SK-N-SH (cell line): Measurements from ENCODE around the gene TWSG1. TPM values are rescaled to one million over a fixed set of nuclear protein-coding genes. Genes with fewer than 3 reads are reported as not detected.
A peak's percentile ranks its signal among the peaks of the same experiment; 100 is the strongest.

ENCODE experiments used
- CTCF ChIA-PET: fragments of 300-600, 350-600 bp; formaldehyde crosslinking; extraction: SDS; loops from one replicate; lab custom pipeline; 2021; lab: Yijun Ruan, JAX
- POLR2A ChIA-PET: fragments of 350-600 bp; sonication (Branson Sonifier 250); formaldehyde crosslinking; extraction: SDS; loops from one replicate; lab custom pipeline; 2020; ENCODE audit warnings: antibody characterized with exemption, inconsistent platforms; lab: Yijun Ruan, JAX
- DNase-seq: peaks from one replicate; pipeline ENCODE4 v3.0.0; 2012
- H2AFZ ChIP-seq: fragments of 200-600 bp; sonication (generic); 2 replicates; pipeline ENCODE4 v1.8.1; 2016; ENCODE audit warnings: antibody characterized with exemption, mild to moderate bottlenecking, low read depth
- H3F3A ChIP-seq: fragments of 200-600 bp; sonication (generic); replicated peaks from 2 replicates; pipeline ENCODE3; 2016; ENCODE audit warnings: antibody characterized with exemption, mild to moderate bottlenecking; ENCODE audit not compliant: insufficient read depth
- H3K27ac ChIP-seq, 2 experiments: fragments of 200-500 bp in 1 of 2; fragments of 200-600 bp in 1 of 2; sonication (Bioruptor generic) in 1 of 2; sonication (generic), shearing (Covaris generic) in 1 of 2; 2 replicates each; pipeline versions ENCODE4 v1.5.1 to v1.6.1; 2014 to 2016; ENCODE audit warnings: low read depth in 2 of 2, inconsistent platforms in 1 of 2, low read length in 1 of 2, mild to moderate bottlenecking in 1 of 2, mixed read lengths in 1 of 2
- H3K27me3 ChIP-seq: fragments of 200-600 bp; sonication (generic), shearing (Covaris generic); 2 replicates; pipeline ENCODE4 v1.6.1; 2016; ENCODE audit warnings: mixed run types; ENCODE audit not compliant: insufficient read depth
- H3K36me3 ChIP-seq, 2 experiments: fragments of 200-500 bp in 1 of 2; fragments of 200-600 bp in 1 of 2; sonication (Bioruptor generic) in 1 of 2; sonication (generic) in 1 of 2; replicated peaks in 1 of 2; 2 replicates each; pipeline versions ENCODE3 to v1.5.1; 2014 to 2016; ENCODE audit warnings: low read length in 1 of 2, mild to moderate bottlenecking in 1 of 2; ENCODE audit not compliant: insufficient read depth in 2 of 2, control insufficient read depth in 1 of 2
- H3K4me1 ChIP-seq, 2 experiments: fragments of 200-500 bp in 1 of 2; fragments of 200-600 bp in 1 of 2; sonication (Bioruptor generic) in 1 of 2; sonication (generic), shearing (Covaris generic) in 1 of 2; 2 replicates each; pipeline versions ENCODE4 v1.5.1 to v1.6.1; 2014 to 2016; ENCODE audit warnings: low read depth in 1 of 2, low read length in 1 of 2, mixed run types in 1 of 2; ENCODE audit not compliant: insufficient read depth in 2 of 2, control insufficient read depth in 1 of 2
- H3K4me2 ChIP-seq: fragments of 200-600 bp; sonication (generic), shearing (Covaris generic); 2 replicates; pipeline ENCODE4 v1.6.1; 2017; ENCODE audit warnings: mixed run types
- H3K4me3 ChIP-seq, 2 experiments: fragments of 200-500 bp in 1 of 2; fragments of 200-600 bp in 1 of 2; sonication (Bioruptor generic) in 1 of 2; sonication (generic), shearing (Covaris generic) in 1 of 2; 2 replicates each; pipeline versions ENCODE4 v1.5.1 to v1.8.1; 2014 to 2016; ENCODE audit warnings: low read depth in 2 of 2, inconsistent platforms in 1 of 2, low read length in 1 of 2, mild to moderate bottlenecking in 1 of 2, mixed read lengths in 1 of 2, moderate library complexity in 1 of 2
- H3K79me2 ChIP-seq: fragments of 200-600 bp; sonication (generic); 2 replicates; pipeline ENCODE4 v1.8.1; 2017; ENCODE audit warnings: mild to moderate bottlenecking; ENCODE audit not compliant: insufficient read depth
- H3K9ac ChIP-seq: fragments of 200-600 bp; sonication (generic); 2 replicates; pipeline ENCODE4 v1.6.1; 2017; ENCODE audit warnings: mixed run types
- H3K9me2 ChIP-seq: fragments of 200-600 bp; sonication (generic); 2 replicates; pipeline ENCODE4 v1.6.1; 2017; ENCODE audit warnings: mixed run types
- H3K9me3 ChIP-seq: fragments of 200-600 bp; sonication (generic); 2 replicates; pipeline ENCODE4 v1.6.1; 2017; ENCODE audit warnings: mixed run types, mild to moderate bottlenecking, moderate library complexity
- H4K20me1 ChIP-seq: fragments of 200-600 bp; sonication (generic); 2 replicates; pipeline ENCODE4 v1.6.1; 2017; ENCODE audit warnings: mild to moderate bottlenecking, mixed run types; ENCODE audit not compliant: insufficient read depth
- ELF1 ChIP-seq: IDR thresholded peaks from 2 replicates; pipeline ENCODE4 v1.4.0; 2012
- FOSL2 ChIP-seq: IDR thresholded peaks from 2 replicates; pipeline ENCODE4 v1.4.0; 2012; ENCODE audit warnings: low read depth, mild to moderate bottlenecking, moderate library complexity, borderline replicate concordance
- GABPA ChIP-seq: IDR thresholded peaks from 2 replicates; pipeline ENCODE4 v1.4.0; 2012; ENCODE audit warnings: low read depth, mild to moderate bottlenecking
- GATA2 ChIP-seq: sonication (generic); formaldehyde crosslinking; IDR thresholded peaks from 2 replicates; pipeline ENCODE4 v1.5.0; 2020; ENCODE audit warnings: mild to moderate bottlenecking, missing genetic modification reagents
- JUND ChIP-seq: IDR thresholded peaks from 2 replicates; pipeline ENCODE4 v1.4.0; 2012
- MXI1 ChIP-seq: IDR thresholded peaks from 2 replicates; pipeline ENCODE4 v1.6.1; 2012; ENCODE audit warnings: mild to moderate bottlenecking, low read depth, low read length, improper control_type of control experiment
- NRF1 ChIP-seq: IDR thresholded peaks from 2 replicates; pipeline ENCODE4 v1.6.1; 2012; ENCODE audit warnings: low read depth, mild to moderate bottlenecking, low read length
- POLR2AphosphoS5 ChIP-seq: IDR thresholded peaks from 2 replicates; pipeline ENCODE4 v1.6.1; 2012; ENCODE audit warnings: low read depth, low read length
- RAD21 ChIP-seq: IDR thresholded peaks from 2 replicates; pipeline ENCODE4 v1.6.1; 2012; ENCODE audit warnings: mild to moderate bottlenecking, low read length
- RCOR1 ChIP-seq: fragments of 150-350 bp; IDR thresholded peaks from 2 replicates; pipeline ENCODE4 v1.6.1; 2017; ENCODE audit warnings: antibody characterized with exemption, low read length
- REST ChIP-seq: IDR thresholded peaks from 2 replicates; pipeline ENCODE4 v1.6.1; 2012; ENCODE audit warnings: mild to moderate bottlenecking, low read depth, low read length, moderate library complexity
- RFX5 ChIP-seq: IDR thresholded peaks from 2 replicates; pipeline ENCODE4 v1.6.1; 2012; ENCODE audit warnings: mild to moderate bottlenecking, improper control_type of control experiment, low read length
- RXRA ChIP-seq: IDR thresholded peaks from 2 replicates; pipeline ENCODE4 v1.4.0; 2012; ENCODE audit warnings: low read depth, mild to moderate bottlenecking, borderline replicate concordance
- SIN3A ChIP-seq: IDR thresholded peaks from 2 replicates; pipeline ENCODE4 v1.6.1; 2012; ENCODE audit warnings: low read depth, mild to moderate bottlenecking, low read length, moderate library complexity, borderline replicate concordance
- SMC3 ChIP-seq: IDR thresholded peaks from 2 replicates; pipeline ENCODE4 v1.6.1; 2012; ENCODE audit warnings: low read depth, low read length, improper control_type of control experiment
- TCF12 ChIP-seq: IDR thresholded peaks from 2 replicates; pipeline ENCODE4 v1.4.0; 2012
- USF2 ChIP-seq: fragments of 150-350 bp; IDR thresholded peaks from 2 replicates; pipeline ENCODE4 v1.6.1; 2017; ENCODE audit warnings: antibody characterized with exemption, low read length, low read depth, borderline replicate concordance
- YY1 ChIP-seq: IDR thresholded peaks from 2 replicates; pipeline ENCODE4 v1.4.0; 2012; ENCODE audit warnings: low read depth, mild to moderate bottlenecking
- WGBS: methylation state at CpG from one replicate; pipeline ENCODE4 v1.1.6; 2017; ENCODE audit warnings: low lambda C conversion rate; 5-methylcytosine and 5-hydroxymethylcytosine counted together
- polyA plus RNA-seq, 3 experiments: library from polyadenylated mRNA; depleted of rRNA; stranded (reverse); fragments of >200 nt; gene quantifications; 2 replicates each; pipeline ENCODE4 v1.2.3, GENCODE V29; 2012
- TF ChIP-seq, protein P1 (sequence below): fragments of 150-350 bp; IDR thresholded peaks from 2 replicates; pipeline ENCODE4 v1.6.1; 2016; ENCODE audit warnings: mild to moderate bottlenecking, low read depth, low read length
- TF ChIP-seq, protein P2 (sequence below): IDR thresholded peaks from 2 replicates; pipeline ENCODE4; 2012
- TF ChIP-seq, protein P3 (sequence below): IDR thresholded peaks from 2 replicates; pipeline ENCODE4 v1.4.0; 2012; ENCODE audit warnings: low read depth

The TWSG1 gene
- polyA plus RNA-seq, 1 of the 3 experiments (the other 2 are of a cell fraction), result 44.0 TPM

GRCh38 chr18:9361191-9361590, 26.6 kb downstream of the TWSG1 start (continued):
- TF ChIP-seq, protein P1, sequence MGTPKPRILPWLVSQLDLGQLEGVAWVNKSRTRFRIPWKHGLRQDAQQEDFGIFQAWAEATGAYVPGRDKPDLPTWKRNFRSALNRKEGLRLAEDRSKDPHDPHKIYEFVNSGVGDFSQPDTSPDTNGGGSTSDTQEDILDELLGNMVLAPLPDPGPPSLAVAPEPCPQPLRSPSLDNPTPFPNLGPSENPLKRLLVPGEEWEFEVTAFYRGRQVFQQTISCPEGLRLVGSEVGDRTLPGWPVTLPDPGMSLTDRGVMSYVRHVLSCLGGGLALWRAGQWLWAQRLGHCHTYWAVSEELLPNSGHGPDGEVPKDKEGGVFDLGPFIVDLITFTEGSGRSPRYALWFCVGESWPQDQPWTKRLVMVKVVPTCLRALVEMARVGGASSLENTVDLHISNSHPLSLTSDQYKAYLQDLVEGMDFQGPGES, result no peak
- no peak for TF ChIP-seq GATA2 (CRISPR knock-in tag)

GRCh38 chr18:9362869-9363268, 28.3 kb downstream of the TWSG1 start:
- CTCF ChIA-PET, result interaction anchor here (1.5 kb wide), 1 partner anchor 21 kb away, joined by 3 read pairs; no protein-coding TSS in a partner anchor
- no peak for DNase-seq
- no peaks in the 10 kb centered on the region for H3K27me3 ChIP-seq
- peaks cover 0 to 12% of the 10 kb centered on the region in 2 experiments; a peak in 1 of 4 replicates for H3K4me1 ChIP-seq
- H3K4me3 ChIP-seq, result no peak overlapping the region
- H3K27ac ChIP-seq, result peak overlapping the region in 1 of 2 experiments; percentile 3; a peak in 1 of 4 replicates
- no peak overlapping the region for H2AFZ ChIP-seq
- 100% methylated on average over 1 of the region's 1 CpG for WGBS
- peaks cover 6% of the 10 kb centered on the region for H3F3A ChIP-seq
- POLR2A ChIA-PET, result no interaction called here
- peaks cover 5 to 31% of the 10 kb centered on the region in 2 experiments for H3K36me3 ChIP-seq
- H3K4me2 ChIP-seq, result no peak overlapping the region
- no peaks in the 10 kb centered on the region for H3K9me3 ChIP-seq
- TF ChIP-seq TCF12 (no peak), SIN3A (no peak), MXI1 (no peak), RXRA (no peak), FOSL2 (no peak), GATA2 (CRISPR knock-in tag) (no peak), RCOR1 (no peak), POLR2AphosphoS5 (no peak), USF2 (no peak), SMC3 (no peak), GABPA (no peak), REST (no peak), RAD21 (no peak), RFX5 (no peak), YY1 (no peak), JUND (no peak), NRF1 (no peak), ELF1 (no peak)
- TF ChIP-seq, protein P2, sequence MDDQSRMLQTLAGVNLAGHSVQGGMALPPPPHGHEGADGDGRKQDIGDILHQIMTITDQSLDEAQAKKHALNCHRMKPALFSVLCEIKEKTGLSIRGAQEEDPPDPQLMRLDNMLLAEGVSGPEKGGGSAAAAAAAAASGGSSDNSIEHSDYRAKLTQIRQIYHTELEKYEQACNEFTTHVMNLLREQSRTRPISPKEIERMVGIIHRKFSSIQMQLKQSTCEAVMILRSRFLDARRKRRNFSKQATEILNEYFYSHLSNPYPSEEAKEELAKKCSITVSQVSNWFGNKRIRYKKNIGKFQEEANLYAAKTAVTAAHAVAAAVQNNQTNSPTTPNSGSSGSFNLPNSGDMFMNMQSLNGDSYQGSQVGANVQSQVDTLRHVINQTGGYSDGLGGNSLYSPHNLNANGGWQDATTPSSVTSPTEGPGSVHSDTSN, result no peak
- TF ChIP-seq, protein P3, sequence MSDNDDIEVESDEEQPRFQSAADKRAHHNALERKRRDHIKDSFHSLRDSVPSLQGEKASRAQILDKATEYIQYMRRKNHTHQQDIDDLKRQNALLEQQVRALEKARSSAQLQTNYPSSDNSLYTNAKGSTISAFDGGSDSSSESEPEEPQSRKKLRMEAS, result no peak
- H4K20me1 ChIP-seq, result peaks cover 5% of the 10 kb centered on the region; the same call in 1 of the 2 replicates
- H3K9me2 ChIP-seq, result no peaks in the 10 kb centered on the region
- H3K79me2 ChIP-seq, result peaks cover 18% of the 10 kb centered on the region
- H3K9ac ChIP-seq, result no peak overlapping the region
